ENCODE measurements around the gene BLCAP. TPM values are rescaled to one million over a fixed set of nuclear protein-coding genes. Genes with fewer than 3 reads are reported as not detected.
A peak's percentile ranks its signal among the peaks of the same experiment; 100 is the strongest.

The BLCAP gene
- total and polyA plus RNA-seq, 2 donors (not counting 3 experiments of a cell fraction or from before 2014, with no cell fraction given), result 90.3 to 196 TPM

- Histone ChIP-seq H3K4me2 (ENCODE audit: insufficient read depth, low read length) (peak overlapping the region; percentile 75), H4K20me1 (replicated peaks; ENCODE audit: control insufficient read depth, extremely low read depth, insufficient read depth, low read length) (no peaks in the 10 kb centered on the region), H3K4me1 (ENCODE audit: control insufficient read depth, extremely low read depth, insufficient read depth, low read length) (peaks cover 31% of the 10 kb centered on the region), H3K9ac (replicated peaks; ENCODE audit: extremely low read depth, insufficient read depth, low read length) (peak overlapping the region; percentile 98), H3K36me3 (ENCODE audit: control insufficient read depth in 2 of 2, extremely low read depth in 1 of 2, insufficient read depth in 2 of 2, low read length in 2 of 2) (no peaks in the 10 kb centered on the region), H3K27ac (ENCODE audit: insufficient read depth, low read depth, low read length) (peak overlapping the region; percentile 99), H3K9me1 (replicated peaks; ENCODE audit: control insufficient read depth, extremely low read depth, insufficient read depth, low read length) (no peaks in the 10 kb centered on the region), H3K4me3 (replicated peaks in 1 of 3; ENCODE audit: insufficient read depth in 1 of 3, low read depth in 1 of 3, low read length in 3 of 3) (peak overlapping the region; percentile 69 to 96 (median 94)), H3K27me3 (ENCODE audit: control insufficient read depth in 2 of 2, insufficient read depth in 2 of 2, low read length in 2 of 2) (no peaks in the 10 kb centered on the region), H2AFZ (ENCODE audit: low read depth, low read length) (peak overlapping the region; percentile 89), H3K79me2 (ENCODE audit: control insufficient read depth, insufficient read depth, low read length) (peaks cover 38% of the 10 kb centered on the region), H3K9me3 (replicated peaks; ENCODE audit: control insufficient read depth, insufficient read depth, low read length) (no peaks in the 10 kb centered on the region)
- dilution Hi-C loops (cut with MboI; ENCODE audit: extremely low pct_ligation_motif_present, low sequenced_read_pairs), result no loop called here
- FAIRE-seq, result no peak
- intact Hi-C loops (cut with micrococcal nuclease), result no loop called here
- CTCF ChIA-PET, result interaction anchor here (1.2 to 1.4 kb wide), 2 partner anchors 10 to 252 kb away, joined by 3 read pairs; no protein-coding TSS in a partner anchor
- POLR2A ChIA-PET, result no interaction called here
- BruUV-seq (replicated peaks), result no TSS peak
- TF ChIP-seq MAX (IDR thresholded peaks at IDR 0.05; ENCODE audit: insufficient read depth, insufficient read length) (no peak), POLR2A (IDR thresholded peaks at IDR 0.05; ENCODE audit: low read depth, low read length) (no peak), EZH2 (IDR thresholded peaks at IDR 0.05; ENCODE audit: borderline replicate concordance, low read depth, low read length, severe bottlenecking) (no peak), GATA2 (IDR thresholded peaks at IDR 0.05; ENCODE audit: insufficient read depth, insufficient read length, low read depth, low read length) (no peak), CTCF (IDR thresholded peaks at IDR 0.05; ENCODE audit: extremely low read depth in 1 of 2, insufficient read depth in 1 of 2, low read depth in 1 of 2, low read length in 2 of 2) (no peak), MYC (IDR thresholded peaks at IDR 0.05; ENCODE audit: low read depth, low read length) (no peak), POLR2AphosphoS5 (IDR thresholded peaks at IDR 0.05; ENCODE audit: insufficient read depth, low read depth, low read length) (no peak), FOS (IDR thresholded peaks at IDR 0.05; ENCODE audit: borderline replicate concordance, insufficient read depth, low read length) (no peak), JUN (IDR thresholded peaks at IDR 0.05; ENCODE audit: borderline replicate concordance, insufficient read depth, insufficient read length, low read depth) (no peak)
- no peak for DNase-seq (ENCODE audit: low read depth, low spot score)
Measured at GRCh38 chr20:37528446-37529213, 954 bp upstream of the BLCAP start.
